HG03103 (cell line): Measurements from ENCODE around the gene STAM.

Source experiments
- ATAC-seq: cut with Tn5 transposase; IDR thresholded peaks from one replicate; pipeline ENCODE4 v1.9.1; 2021; ENCODE audit warnings: low read depth; ENCODE audit not compliant: unreplicated experiment

STAM gene

GRCh38 chr10:17671307-17671706, 27.4 kb downstream of the STAM start:
- no peak for ATAC-seq

- no peak for ATAC-seq
Observed at GRCh38 chr10:17673471-17674061, 29.6 kb downstream of the STAM start.

DNA sequence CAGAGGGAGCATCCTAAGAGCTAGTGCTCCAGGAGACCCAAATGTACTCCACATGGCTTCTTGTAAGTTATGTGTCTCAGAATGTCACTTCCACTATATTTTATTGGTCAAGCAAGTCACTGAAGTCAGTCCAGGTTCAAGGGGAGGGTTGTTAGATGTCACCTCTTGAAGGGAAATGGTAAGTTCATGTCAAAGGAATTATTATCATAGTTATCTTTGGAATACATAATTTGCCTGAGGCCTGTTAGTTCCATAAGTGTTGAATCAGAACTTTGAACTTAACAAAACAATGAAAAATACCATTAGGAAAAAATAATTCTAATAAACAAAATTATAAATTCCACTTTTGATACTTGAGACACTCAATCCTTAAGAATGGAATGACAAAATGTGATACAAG, 30.6 kb downstream of the STAM start:
- ATAC-seq: no peak

DNA sequence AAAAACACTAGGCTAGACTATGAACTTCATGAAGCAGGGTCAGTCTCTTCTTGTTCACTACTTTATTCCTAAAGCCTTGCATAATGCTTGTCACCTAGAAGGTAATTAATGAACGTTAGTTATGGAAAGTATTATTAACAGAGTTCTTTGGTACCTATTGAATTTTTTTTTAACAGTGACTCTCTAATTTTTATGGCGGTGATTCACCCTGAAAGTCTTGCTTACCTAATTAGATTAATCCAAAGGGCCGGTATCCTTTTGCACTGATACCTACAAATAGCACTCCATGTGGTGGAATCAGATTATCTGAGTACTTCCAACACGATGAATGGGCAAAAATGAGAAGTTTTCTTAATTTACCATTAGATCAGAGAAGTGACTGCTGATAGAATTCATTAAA, 31.7 kb downstream of the STAM start:
- ATAC-seq: no peak

DNA sequence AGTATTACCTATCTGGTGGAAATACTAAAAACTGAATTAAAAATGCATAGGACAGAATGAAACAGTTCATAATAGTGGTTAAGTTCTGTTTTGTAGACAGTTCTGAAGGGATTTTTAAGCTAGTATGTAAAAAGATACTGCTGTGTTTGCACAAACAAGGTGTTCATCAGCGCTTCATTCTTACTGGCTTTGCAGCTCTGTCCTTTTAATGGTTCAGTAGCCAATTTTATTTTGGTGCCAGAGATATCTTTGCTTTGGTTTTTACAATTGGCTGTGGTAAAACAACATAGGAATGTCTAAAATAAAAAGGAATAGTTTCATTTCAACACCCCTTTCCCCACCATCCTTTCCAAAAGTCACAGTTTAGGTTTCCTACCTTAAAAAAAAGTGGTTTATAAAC, 33.0 kb downstream of the STAM start:
- ATAC-seq: no peak

GRCh38 chr10:17682236-17682946, 38.4 kb downstream of the STAM start:
- no peak for ATAC-seq

DNA sequence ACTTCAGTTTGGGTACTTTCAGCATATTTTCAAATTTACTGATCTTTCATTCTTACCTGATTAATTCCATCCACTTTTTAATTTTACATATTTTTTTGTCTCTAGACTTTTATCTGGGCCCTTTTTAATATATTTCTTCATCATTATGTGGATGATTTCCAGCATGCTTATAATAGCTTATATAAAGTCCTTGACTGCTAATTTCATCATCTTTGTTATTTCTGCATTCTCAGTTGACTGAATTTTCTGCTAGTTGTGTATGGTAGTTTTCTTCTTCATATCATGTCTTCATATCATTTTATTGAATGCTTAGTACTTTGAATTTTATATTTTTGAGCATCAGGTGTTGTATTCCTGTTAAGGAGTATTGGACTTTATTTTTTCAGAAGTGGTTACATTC, 39.6 kb downstream of the STAM start:
- no peak for ATAC-seq

DNA sequence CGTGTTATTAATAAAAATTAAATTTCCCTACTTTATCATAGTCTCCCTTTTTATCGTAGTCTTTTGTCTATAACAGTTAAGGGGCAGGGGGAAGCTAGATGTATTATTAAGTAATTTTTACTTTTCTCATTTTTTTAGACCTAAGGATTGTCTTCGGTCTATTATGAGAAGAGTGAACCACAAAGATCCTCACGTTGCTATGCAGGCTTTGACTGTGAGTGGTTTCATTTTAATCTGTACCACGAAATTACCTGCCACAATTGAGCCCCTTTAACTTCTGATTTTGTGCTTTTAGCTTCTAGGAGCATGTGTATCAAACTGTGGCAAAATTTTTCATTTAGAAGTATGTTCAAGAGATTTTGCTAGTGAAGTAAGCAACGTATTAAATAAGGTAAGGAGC, 40.6 kb downstream of the STAM start:
- peak; percentile 70 for ATAC-seq

DNA sequence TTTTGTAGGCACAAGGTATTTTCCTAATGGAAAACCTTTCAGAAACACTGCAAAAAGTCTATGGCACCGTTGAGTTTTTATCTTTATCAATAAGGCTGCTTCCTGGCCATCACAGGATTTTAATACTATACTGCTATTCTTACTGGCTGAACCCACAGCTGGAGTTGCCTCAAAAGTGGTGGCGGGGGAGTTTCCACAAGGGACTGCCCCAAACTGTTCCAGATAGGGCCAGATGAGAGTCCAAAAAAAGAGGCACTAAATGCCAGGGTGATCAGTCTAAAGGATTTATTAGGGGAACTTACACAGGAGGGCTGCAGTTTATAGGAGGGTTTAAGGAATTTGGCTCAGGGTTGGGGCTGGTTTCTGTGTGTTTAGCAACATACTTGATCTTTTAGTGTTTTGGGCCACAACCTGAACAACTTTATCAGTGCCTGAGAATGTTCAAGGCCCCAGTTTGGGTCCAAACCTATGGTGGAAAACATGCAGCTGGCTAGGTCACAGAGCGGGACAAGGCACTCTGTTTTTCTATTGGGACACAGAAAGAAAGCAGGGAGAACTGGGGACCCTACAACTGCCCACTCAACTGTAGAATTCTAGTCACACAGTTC, 41.4 kb downstream of the STAM start:
- ATAC-seq: peak; percentile 57

DNA sequence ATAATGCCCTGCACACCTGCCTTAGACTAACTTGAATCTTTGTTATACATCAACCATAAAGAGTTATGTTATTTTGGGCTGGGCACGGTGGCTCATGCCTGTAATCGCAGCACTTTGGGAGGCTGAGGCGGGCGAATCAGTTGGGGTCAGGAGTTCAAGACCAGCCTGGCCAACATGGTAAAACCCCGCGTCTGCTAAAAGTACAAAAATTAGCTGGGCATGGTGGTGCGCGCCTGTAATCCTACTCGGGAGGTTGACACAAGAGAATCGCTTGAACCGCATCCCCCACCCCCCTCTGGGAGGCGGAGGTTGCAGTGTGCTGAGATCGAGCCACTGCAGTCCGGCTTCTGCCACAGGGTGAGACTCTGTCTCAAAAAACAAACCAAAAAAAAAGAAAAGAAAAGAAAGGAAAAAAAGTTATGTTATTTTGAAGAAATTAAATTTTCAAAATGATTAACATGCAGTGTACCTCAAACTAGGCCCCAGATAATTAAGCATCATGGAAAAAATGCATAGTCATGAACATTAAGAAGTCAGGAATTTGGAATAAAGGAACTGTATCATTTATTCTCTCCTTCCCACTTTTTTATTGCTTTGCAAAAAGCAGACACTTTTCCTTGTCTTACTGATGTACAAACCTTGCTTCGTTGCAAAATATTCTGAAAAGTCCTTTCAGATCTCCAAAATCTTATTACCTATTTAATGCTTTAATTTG, 43.3 kb downstream of the STAM start:
- no peak for ATAC-seq

DNA sequence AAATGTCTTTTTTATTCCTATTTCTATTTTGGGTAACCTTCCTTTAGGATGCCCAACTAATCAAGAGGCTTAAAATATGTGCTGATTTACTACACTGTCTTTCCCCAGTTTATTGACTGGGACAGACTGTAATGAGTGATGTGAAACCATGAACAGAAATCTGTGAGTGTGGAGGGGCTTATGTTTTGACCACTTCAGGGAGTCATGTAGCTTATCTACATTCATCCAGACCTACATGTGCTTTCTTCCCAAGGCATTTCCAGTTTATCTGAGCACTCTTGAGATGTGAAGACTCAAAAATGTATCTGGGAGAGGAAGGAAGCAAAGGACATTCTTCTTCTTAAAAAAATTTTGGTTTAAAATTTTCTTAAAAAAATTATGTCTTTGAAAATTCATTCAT, 45.2 kb downstream of the STAM start:
- no peak for ATAC-seq

DNA sequence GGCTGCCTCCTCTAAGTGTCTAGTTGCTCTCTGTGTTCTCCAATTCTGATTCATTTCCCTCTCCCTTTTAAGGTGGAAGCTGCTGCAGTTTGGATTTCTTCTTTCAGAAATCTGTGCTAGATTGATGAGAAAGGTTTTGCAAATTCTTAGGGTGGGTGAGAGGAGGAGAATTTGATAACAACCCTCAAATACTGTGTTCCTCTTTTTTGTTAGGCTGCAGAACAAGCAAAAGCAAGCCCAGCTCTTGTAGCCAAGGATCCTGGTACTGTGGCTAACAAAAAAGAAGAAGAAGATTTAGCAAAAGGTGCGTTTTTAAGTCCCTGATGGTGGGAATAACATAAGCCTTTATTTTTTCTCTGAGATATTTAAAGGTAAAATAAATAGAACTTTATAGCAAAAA, 49.1 kb downstream of the STAM start:
- no peak for ATAC-seq

GRCh38 chr10:17698696-17699095, 54.7 kb downstream of the STAM start:
- ATAC-seq: no peak

GRCh38 chr10:17701301-17701700, 57.4 kb downstream of the STAM start:
- ATAC-seq: no peak

- no peak for ATAC-seq
Observed at GRCh38 chr10:17703706-17704105, 59.8 kb downstream of the STAM start.

DNA sequence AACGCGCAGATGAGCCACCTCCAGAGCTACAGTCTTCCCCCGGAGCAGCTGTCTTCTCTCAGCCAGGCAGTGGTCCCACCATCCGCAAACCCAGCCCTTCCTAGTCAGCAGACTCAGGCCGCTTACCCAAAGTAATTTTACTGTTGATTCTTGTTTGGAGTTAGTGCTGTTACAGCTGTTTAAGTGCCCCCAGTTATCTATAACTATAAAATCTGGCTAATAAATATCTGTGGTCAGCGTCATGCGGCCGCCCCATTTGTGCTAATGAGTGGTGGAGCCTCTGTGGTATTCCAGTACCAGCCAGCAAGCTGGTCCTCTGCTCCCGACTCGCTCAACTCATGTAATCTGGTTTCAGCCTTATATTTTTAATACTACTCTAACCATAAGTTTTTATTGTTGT, 64.9 kb downstream of the STAM start:
- no peak for ATAC-seq

GRCh38 chr10:17709492-17709891, 65.5 kb downstream of the STAM start:
- no peak for ATAC-seq

DNA sequence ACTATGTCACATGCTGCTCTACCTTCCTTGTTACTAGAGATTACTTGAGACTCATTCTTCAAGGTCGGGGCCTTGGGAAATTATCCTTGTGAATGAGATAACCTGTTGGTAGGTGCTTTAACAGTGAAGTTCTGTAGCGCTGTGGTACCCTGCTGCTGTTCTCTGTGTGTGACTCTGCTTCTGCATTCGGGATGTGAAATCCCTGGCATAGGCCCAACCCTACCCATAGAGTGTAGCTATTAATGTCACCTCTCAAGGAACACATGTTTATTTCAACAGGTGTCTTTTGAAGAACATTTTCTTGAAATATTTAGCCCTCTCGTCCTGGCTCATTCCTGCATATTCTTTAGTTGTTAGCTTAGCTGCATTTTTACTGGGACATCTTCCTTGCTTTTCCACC, 66.2 kb downstream of the STAM start:
- ATAC-seq: no peak

- no peak for ATAC-seq
Observed at GRCh38 chr10:17712053-17712452, 68.1 kb downstream of the STAM start.

- no peak for ATAC-seq
Observed at GRCh38 chr10:17712717-17713471, 68.9 kb downstream of the STAM start.

DNA sequence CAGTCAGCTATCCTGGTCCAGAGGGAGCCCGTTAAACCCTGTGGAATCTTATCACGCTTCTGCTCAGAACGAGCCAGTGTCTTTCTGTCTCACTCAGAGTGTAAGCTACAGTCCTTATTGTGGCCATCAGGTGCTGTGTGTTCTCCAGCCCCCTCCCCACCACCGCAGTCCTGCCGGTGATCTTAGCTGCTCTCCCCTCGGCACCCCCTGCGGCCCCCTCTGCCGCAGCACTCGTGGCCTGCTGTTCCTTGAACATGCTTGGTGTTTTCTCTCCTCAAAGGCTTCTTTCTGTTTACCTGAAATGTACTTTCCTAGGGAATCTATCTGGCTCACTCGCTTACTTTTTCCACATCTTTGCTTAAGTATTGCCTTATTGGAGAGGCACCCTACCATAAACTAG, 69.8 kb downstream of the STAM start:
- ATAC-seq: no peak
